ENCODE data around the gene RDH12.

RDH12 gene

GRCh38 chr14:67673451-67673850 lies 28.2 kb upstream of the RDH12 start:
- peak overlapping the region; percentile 76 for H3K4me3 ChIP-seq (ENCODE audit: low read length)
- DNase-seq (ENCODE audit: low read depth), result peak; percentile 42
- TF ChIP-seq CTCF (IDR thresholded peaks at IDR 0.05; ENCODE audit: insufficient read depth, low read depth, low read length, missing control alignments), result no peak

DNA sequence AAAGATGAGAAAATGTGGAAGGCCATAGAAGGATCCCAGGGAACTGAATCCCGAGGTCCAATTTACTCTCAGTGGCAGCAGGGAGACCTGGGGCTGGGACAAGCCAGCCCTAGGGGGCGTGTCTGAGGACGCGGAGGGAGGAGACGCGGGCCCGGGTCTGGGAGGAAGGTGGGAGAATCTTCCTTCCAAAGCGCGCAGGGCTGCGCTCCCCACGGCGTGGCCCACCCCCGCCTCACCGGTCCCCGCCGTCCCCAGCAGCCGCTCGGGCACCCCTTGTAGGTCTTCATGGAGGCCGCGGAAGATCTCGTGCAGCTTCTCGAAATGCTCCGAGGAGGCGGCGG lies 27.6 kb upstream of the RDH12 start:
- DNase-seq (ENCODE audit: low read depth), result peak; percentile 67
- peak overlapping the region; percentile 76 for H3K4me3 ChIP-seq (ENCODE audit: low read length)
- peak; percentile 26 for TF ChIP-seq CTCF (IDR thresholded peaks at IDR 0.05; ENCODE audit: insufficient read depth, low read depth, low read length, missing control alignments)

- no peak for TF ChIP-seq CTCF (IDR thresholded peaks at IDR 0.05; ENCODE audit: insufficient read depth, low read depth, low read length, missing control alignments)
- DNase-seq (ENCODE audit: low read depth), result peak; percentile 75
- peak within 1 kb of the TSS; percentile 76 for H3K4me3 ChIP-seq (ENCODE audit: low read length)
Measured at GRCh38 chr14:67674480-67675218, 27.0 kb upstream of the RDH12 start, which contains the start of gene VTI1B. Gene VTI1B (minus strand): TSS chr14:67674632. CDS start chr14:67674489, 143 bp downstream.

- H3K4me3 ChIP-seq (ENCODE audit: low read length), result peak overlapping the region; percentile 76
- no peak for TF ChIP-seq CTCF (IDR thresholded peaks at IDR 0.05; ENCODE audit: insufficient read depth, low read depth, low read length, missing control alignments)
- no peak for DNase-seq (ENCODE audit: low read depth)
Measured at GRCh38 chr14:67675219-67675582, 26.5 kb upstream of the RDH12 start.

- no peak for DNase-seq (ENCODE audit: low read depth)
- no peak overlapping the region for H3K4me3 ChIP-seq (ENCODE audit: low read length)
- TF ChIP-seq CTCF (IDR thresholded peaks at IDR 0.05; ENCODE audit: insufficient read depth, low read depth, low read length, missing control alignments), result no peak
Measured at GRCh38 chr14:67679006-67679405, 22.7 kb upstream of the RDH12 start.

DNA sequence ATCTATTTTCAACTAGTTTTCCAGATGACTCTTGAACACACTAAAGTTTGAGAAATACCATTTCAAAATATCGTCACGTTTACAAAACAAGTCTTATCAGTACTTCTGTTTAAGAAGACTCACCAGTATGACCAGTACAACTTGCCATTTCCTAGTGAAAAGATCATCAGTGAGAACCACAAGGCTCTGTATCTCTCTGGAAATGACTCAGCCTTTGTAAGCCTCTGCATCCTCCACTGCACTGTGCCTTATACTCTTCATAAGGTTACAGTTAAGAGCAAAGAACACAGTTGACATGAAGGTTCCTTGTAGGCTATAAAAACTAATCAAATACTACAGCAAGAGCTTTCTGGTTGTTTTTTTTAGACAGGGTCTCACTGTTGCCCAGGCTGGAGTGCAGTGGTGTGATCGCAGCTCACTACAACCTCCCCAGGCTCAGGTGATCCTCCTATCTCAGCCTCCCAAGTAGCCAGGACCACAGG lies 21.5 kb upstream of the RDH12 start:
- DNase-seq (ENCODE audit: low read depth), result peak; percentile 92
- H3K4me3 ChIP-seq (ENCODE audit: low read length), result no peak overlapping the region
- TF ChIP-seq CTCF (IDR thresholded peaks at IDR 0.05; ENCODE audit: insufficient read depth, low read depth, low read length, missing control alignments), result no peak

DNA sequence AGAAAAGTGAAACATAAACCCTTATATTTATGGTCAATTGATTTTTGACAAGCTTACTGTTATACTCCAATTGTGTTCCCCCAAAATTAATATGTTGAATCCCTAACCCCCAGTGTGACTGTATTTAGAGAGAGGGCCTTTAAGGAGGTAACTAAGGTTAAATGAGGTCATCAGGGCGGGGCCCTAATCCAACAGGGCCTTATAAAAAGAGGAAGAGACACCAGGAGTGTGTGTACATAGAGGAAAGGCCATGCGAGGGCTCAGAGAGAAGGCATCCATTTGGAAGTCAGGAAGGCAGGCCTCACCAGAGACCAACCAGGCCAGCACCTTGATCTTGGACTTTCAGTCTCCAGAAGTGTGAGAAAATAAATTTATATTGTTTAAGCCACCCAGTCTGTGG lies 20.7 kb upstream of the RDH12 start:
- no peak overlapping the region for H3K4me3 ChIP-seq (ENCODE audit: low read length)
- peak; percentile 27 for DNase-seq (ENCODE audit: low read depth)
- TF ChIP-seq CTCF (IDR thresholded peaks at IDR 0.05; ENCODE audit: insufficient read depth, low read depth, low read length, missing control alignments), result no peak
